Measurements from ENCODE around the gene PFAS. TPM values are rescaled to one million over a fixed set of nuclear protein-coding genes. Genes with fewer than 3 reads are reported as not detected.

Gene PFAS
- total RNA-seq, 1 experiment from 2014 or later = 246 TPM

- TF ChIP-seq ATF2 (CRISPR knock-in tag; IDR thresholded peaks at IDR 0.05; ENCODE audit: borderline replicate concordance, low read depth) (no peak), KAT7 (CRISPR knock-in tag; IDR thresholded peaks at IDR 0.05; ENCODE audit: borderline replicate concordance) (no peak), GRHL2 (CRISPR knock-in tag; IDR thresholded peaks at IDR 0.05; ENCODE audit: insufficient replicate concordance, severe bottlenecking) (no peak), SMAD3 (CRISPR knock-in tag; IDR thresholded peaks at IDR 0.05; ENCODE audit: borderline replicate concordance) (no peak; the same call in 1 of the 2 replicates), PRDM15 (CRISPR knock-in tag; IDR thresholded peaks at IDR 0.05) (peak; percentile 46; the same call in 1 of the 2 replicates), MAX (CRISPR knock-in tag; IDR thresholded peaks at IDR 0.05) (no peak), ZNF425 (CRISPR knock-in tag; conservative IDR thresholded peaks at IDR 0.05) (no peak), RELA (CRISPR knock-in tag; IDR thresholded peaks at IDR 0.05; ENCODE audit: borderline replicate concordance) (no peak), ZNF396 (CRISPR knock-in tag; IDR thresholded peaks at IDR 0.05; ENCODE audit: borderline replicate concordance) (no peak), CTCF (IDR thresholded peaks at IDR 0.05) (no peak), ATF1 (CRISPR knock-in tag; IDR thresholded peaks at IDR 0.05) (no peak), ZNF423 (CRISPR knock-in tag; IDR thresholded peaks at IDR 0.05) (no peak), ZMAT4 (CRISPR knock-in tag; IDR thresholded peaks at IDR 0.05) (no peak), CREM (CRISPR knock-in tag; IDR thresholded peaks at IDR 0.05) (peak; percentile 86), CDX4 (CRISPR knock-in tag; IDR thresholded peaks at IDR 0.05; ENCODE audit: borderline replicate concordance) (no peak), HMGXB4 (CRISPR knock-in tag; IDR thresholded peaks at IDR 0.05) (peak; percentile 98), GTF2I (CRISPR knock-in tag; conservative IDR thresholded peaks at IDR 0.05) (no peak), ETV6 (CRISPR knock-in tag; IDR thresholded peaks at IDR 0.05) (peak; percentile 66; the same call in 1 of the 2 replicates), ZNF532 (CRISPR knock-in tag; IDR thresholded peaks at IDR 0.05; ENCODE audit: borderline replicate concordance) (no peak), RORB (CRISPR knock-in tag; IDR thresholded peaks at IDR 0.05) (no peak), NFE2L1 (CRISPR knock-in tag; IDR thresholded peaks at IDR 0.05) (peak; percentile 49; the same call in 1 of the 2 replicates)
Measured at GRCh38 chr17:8222630-8223355, 26.3 kb upstream of the PFAS start (continued).

Measured in WTC11 (cell line).